ENCODE data around the gene SLC15A4. TPM values are rescaled to one million over a fixed set of nuclear protein-coding genes. Genes with fewer than 3 reads are reported as not detected.
"Not testable (repeated sequence)": the region's sequence is repeated elsewhere in the genome, so short reads cannot be mapped to it uniquely, and the experiment has no call there.

SLC15A4 gene
- total RNA-seq, 2 donors from 2014 or later, result 15.6 to 16.2 TPM

- ATAC-seq (no peak), DNase-seq (no peak)
- intact Hi-C loops (cut with DNase I), result no loop called here
Observed at GRCh38 chr12:128848371-128848770, 24.6 kb upstream of the SLC15A4 start.

- ATAC-seq; DNase-seq; intact Hi-C loops (cut with DNase I): not testable (repeated sequence)
Observed at GRCh38 chr12:128846671-128847070, 22.9 kb upstream of the SLC15A4 start.

GRCh38 chr12:128844031-128844635 is 20.4 kb upstream of the SLC15A4 start:
- no peak for DNase-seq
- peak in 1 of 2 donors; percentile 26 for ATAC-seq
- intact Hi-C loops (cut with DNase I), result no loop called here

GRCh38 chr12:128843538-128843937 is 19.8 kb upstream of the SLC15A4 start:
- intact Hi-C loops (cut with DNase I), result no loop called here
- DNase-seq (no peak), ATAC-seq (no peak)

GRCh38 chr12:128842579-128842978 is 18.8 kb upstream of the SLC15A4 start:
- intact Hi-C loops (cut with DNase I), result no loop called here
- DNase-seq, result no peak

GRCh38 chr12:128840862-128841468 is 17.2 kb upstream of the SLC15A4 start:
- intact Hi-C loops (cut with DNase I), result no loop called here
- ATAC-seq (no peak), DNase-seq (no peak)

More at GRCh38 chr12:128842579-128842978, 18.8 kb upstream of the SLC15A4 start:
- ATAC-seq, result no peak

GRCh38 chr12:128839885-128840284 is 16.1 kb upstream of the SLC15A4 start:
- DNase-seq; ATAC-seq; intact Hi-C loops (cut with DNase I): not testable (repeated sequence)

GRCh38 chr12:128833418-128833817 is 9.7 kb upstream of the SLC15A4 start:
- no peak for ATAC-seq
- intact Hi-C loops (cut with DNase I), result no loop called here
- no peak for DNase-seq

- intact Hi-C loops (cut with DNase I), result no loop called here
- no peak for ATAC-seq
- DNase-seq, result no peak
Observed at GRCh38 chr12:128830505-128830893, 6.7 kb upstream of the SLC15A4 start.

GRCh38 chr12:128829861-128830504 is 6.2 kb upstream of the SLC15A4 start:
- DNase-seq (no peak), ATAC-seq (peak; percentile 30 to 46)
- intact Hi-C loops (cut with DNase I), result no loop called here

GRCh38 chr12:128827724-128828123 is 4.0 kb upstream of the SLC15A4 start:
- intact Hi-C loops (cut with DNase I), result no loop called here
- DNase-seq, result no peak
- ATAC-seq, result no peak

- ATAC-seq (no peak), DNase-seq (no peak)
- intact Hi-C loops (cut with DNase I), result no loop called here
Observed at GRCh38 chr12:128825835-128826234, 2.1 kb upstream of the SLC15A4 start.

GRCh38 chr12:128823216-128823915 is 392 bp downstream of the SLC15A4 start:
- intact Hi-C loops (cut with DNase I), result no loop called here
- peak; percentile 12 to 31 for ATAC-seq

GRCh38 chr12:128820723-128821432 is 2.9 kb downstream of the SLC15A4 start:
- peak; percentile 49 for DNase-seq
- peak in 1 of 2 donors; percentile 21 for ATAC-seq

More at GRCh38 chr12:128823216-128823915, 392 bp downstream of the SLC15A4 start:
- DNase-seq, result peak; percentile 41

GRCh38 chr12:128820253-128820652 is 3.5 kb downstream of the SLC15A4 start:
- intact Hi-C loops (cut with DNase I), result no loop called here
- DNase-seq (no peak), ATAC-seq (no peak)

More at GRCh38 chr12:128820723-128821432, 2.9 kb downstream of the SLC15A4 start:
- intact Hi-C loops (cut with DNase I), result no loop called here

- ATAC-seq, result no peak
- intact Hi-C loops (cut with DNase I), result no loop called here
- no peak for DNase-seq
Observed at GRCh38 chr12:128819293-128820144, 4.2 kb downstream of the SLC15A4 start.

GRCh38 chr12:128818065-128819022 is 5.4 kb downstream of the SLC15A4 start:
- intact Hi-C loops (cut with DNase I), result no loop called here
- peak; percentile 53 for DNase-seq

More at GRCh38 chr12:128818065-128819022, 5.4 kb downstream of the SLC15A4 start:
- peak; percentile 25 to 31 for ATAC-seq
